ENCODE measurements around the gene MORN1.

The MORN1 gene

GRCh38 chr1:2360588-2361364 lies 30.6 kb downstream of the MORN1 start:
- Histone ChIP-seq H3F3A (ENCODE audit: insufficient read depth, low read length) (no peaks in the 10 kb centered on the region), H3K27me3 (ENCODE audit: insufficient read depth, low read length) (no peaks in the 10 kb centered on the region; the same call in 1 of the 2 replicates), H4K20me1 (ENCODE audit: insufficient read depth, low read length) (no peaks in the 10 kb centered on the region), H3K9ac (ENCODE audit: low read length) (no peak overlapping the region), H3K27ac (ENCODE audit: low read depth, low read length, poor library complexity, severe bottlenecking) (no peak overlapping the region), H3K4me1 (ENCODE audit: insufficient read depth, low read length, severe bottlenecking) (no peaks in the 10 kb centered on the region), H3K36me3 (ENCODE audit: insufficient read depth, low read length) (no peaks in the 10 kb centered on the region; the same call in 1 of the 2 replicates), H3K4me3 (ENCODE audit: low read depth, low read length, poor library complexity, severe bottlenecking) (no peak overlapping the region), H3K79me2 (ENCODE audit: insufficient read depth, low read length) (no peaks in the 10 kb centered on the region), H2AFZ (ENCODE audit: low read length) (no peak overlapping the region), H3K9me3 (ENCODE audit: low read length) (0 out of 2 replicates have a peak, but pooled peaks cover 2% of the 10 kb centered on the region), H3K4me2 (ENCODE audit: low read length) (no peak overlapping the region), H3K9me2 (ENCODE audit: low read depth, low read length) (no peaks in the 10 kb centered on the region)
- TF ChIP-seq CTCF (IDR thresholded peaks at IDR 0.05; ENCODE audit: low read length) (no peak), EZH2 (IDR thresholded peaks at IDR 0.05; ENCODE audit: borderline replicate concordance, low read length) (no peak)

- no peak for TF ChIP-seq CTCF (IDR thresholded peaks at IDR 0.05; ENCODE audit: low read length)
- no peak for TF ChIP-seq EZH2 (IDR thresholded peaks at IDR 0.05; ENCODE audit: borderline replicate concordance, low read length)
- Histone ChIP-seq H3K4me1 (ENCODE audit: insufficient read depth, low read length, severe bottlenecking) (no peaks in the 10 kb centered on the region), H3F3A (ENCODE audit: insufficient read depth, low read length) (no peaks in the 10 kb centered on the region), H3K9me3 (ENCODE audit: low read length) (0 out of 2 replicates have a peak, but pooled peaks cover 1% of the 10 kb centered on the region), H3K4me3 (ENCODE audit: low read depth, low read length, poor library complexity, severe bottlenecking) (no peak overlapping the region), H3K4me2 (ENCODE audit: low read length) (no peak overlapping the region), H3K36me3 (ENCODE audit: insufficient read depth, low read length) (no peaks in the 10 kb centered on the region; the same call in 1 of the 2 replicates), H3K9ac (ENCODE audit: low read length) (no peak overlapping the region), H3K79me2 (ENCODE audit: insufficient read depth, low read length) (no peaks in the 10 kb centered on the region), H2AFZ (ENCODE audit: low read length) (no peak overlapping the region), H3K27me3 (ENCODE audit: insufficient read depth, low read length) (no peaks in the 10 kb centered on the region; the same call in 1 of the 2 replicates), H3K27ac (ENCODE audit: low read depth, low read length, poor library complexity, severe bottlenecking) (no peak overlapping the region), H4K20me1 (ENCODE audit: insufficient read depth, low read length) (no peaks in the 10 kb centered on the region), H3K9me2 (ENCODE audit: low read depth, low read length) (no peaks in the 10 kb centered on the region)
Measured at GRCh38 chr1:2358651-2359640, 32.4 kb downstream of the MORN1 start.

- Histone ChIP-seq H3K9ac (ENCODE audit: low read length) (no peak overlapping the region), H3K4me1 (ENCODE audit: insufficient read depth, low read length, severe bottlenecking) (no peaks in the 10 kb centered on the region), H2AFZ (ENCODE audit: low read length) (no peak overlapping the region), H3K9me2 (ENCODE audit: low read depth, low read length) (no peaks in the 10 kb centered on the region), H3K4me3 (ENCODE audit: low read depth, low read length, poor library complexity, severe bottlenecking) (no peak overlapping the region), H3K27me3 (ENCODE audit: insufficient read depth, low read length) (peaks cover 3% of the 10 kb centered on the region), H3K27ac (ENCODE audit: low read depth, low read length, poor library complexity, severe bottlenecking) (no peak overlapping the region), H3K36me3 (ENCODE audit: insufficient read depth, low read length) (no peaks in the 10 kb centered on the region), H3F3A (ENCODE audit: insufficient read depth, low read length) (no peaks in the 10 kb centered on the region), H3K79me2 (ENCODE audit: insufficient read depth, low read length) (no peaks in the 10 kb centered on the region), H3K4me2 (ENCODE audit: low read length) (no peak overlapping the region), H4K20me1 (ENCODE audit: insufficient read depth, low read length) (no peaks in the 10 kb centered on the region), H3K9me3 (ENCODE audit: low read length) (no peaks in the 10 kb centered on the region)
- no peak for TF ChIP-seq CTCF (IDR thresholded peaks at IDR 0.05; ENCODE audit: low read length)
- TF ChIP-seq EZH2 (IDR thresholded peaks at IDR 0.05; ENCODE audit: borderline replicate concordance, low read length) = no peak
Measured at GRCh38 chr1:2358072-2358471, 33.3 kb downstream of the MORN1 start.

Data from OCI-LY1 (cell line).